Measurements from ENCODE around the gene DAO.

The DAO gene

GRCh38 chr12:108928695-108929094 lies 48.8 kb downstream of the DAO start:
- no peak for DNase-seq

- DNase-seq = no peak
Observed at GRCh38 chr12:108930155-108930554, 50.3 kb downstream of the DAO start.

- DNase-seq = no peak
Observed at GRCh38 chr12:108930756-108931155, 50.9 kb downstream of the DAO start.

GRCh38 chr12:108933949-108934348 lies 54.1 kb downstream of the DAO start:
- no peak for DNase-seq

- DNase-seq = no peak
Observed at GRCh38 chr12:108935159-108935763, 55.4 kb downstream of the DAO start.

- DNase-seq = no peak
Observed at GRCh38 chr12:108938247-108938924, 58.5 kb downstream of the DAO start.

GRCh38 chr12:108939594-108939993 lies 59.7 kb downstream of the DAO start:
- DNase-seq = no peak

- DNase-seq = no peak
Observed at GRCh38 chr12:108940138-108940537, 60.2 kb downstream of the DAO start.

- DNase-seq = no peak
Observed at GRCh38 chr12:108947097-108947496, 67.2 kb downstream of the DAO start.

GRCh38 chr12:108948367-108948766 lies 68.5 kb downstream of the DAO start:
- no peak for DNase-seq

- DNase-seq = no peak
Observed at GRCh38 chr12:108949976-108950375, 70.1 kb downstream of the DAO start.
